ENCODE data around the gene CNN3.
A peak's percentile ranks its signal among the peaks of the same experiment; 100 is the strongest.

Gene CNN3

GRCh38 chr1:94866164-94866807, 60.6 kb downstream of the CNN3 start:
- ChIA-PET CTCF (interaction anchor here (6.5 to 7.8 kb wide), 2 partner anchors 13 to 174 kb away, joined by 60 to 97 read pairs; no protein-coding TSS in a partner anchor), POLR2A (interaction anchor here (1.7 kb wide), 1 partner anchor 12 kb away, joined by 4 read pairs; no protein-coding TSS in a partner anchor)
- no peak for TF ChIP-seq CTCF (IDR thresholded peaks at IDR 0.05; ENCODE audit: insufficient read depth, low read length, missing control alignments)
- H3K4me3 ChIP-seq (ENCODE audit: low read depth, low read length) = no peak overlapping the region
- peak; percentile 81 for DNase-seq (ENCODE audit: low read depth, low spot score)

GRCh38 chr1:94865360-94865759, 61.5 kb downstream of the CNN3 start:
- POLR2A ChIA-PET = interaction anchor here (0.8 to 1.7 kb wide), 4 partner anchors 10 to 60 kb away, joined by 3 to 4 read pairs (median 3); no protein-coding TSS in a partner anchor
- TF ChIP-seq CTCF (IDR thresholded peaks at IDR 0.05; ENCODE audit: insufficient read depth, low read length, missing control alignments) = no peak
- CTCF ChIA-PET = interaction anchor here (1.0 to 7.8 kb wide), 4 partner anchors 12 to 178 kb away, joined by 3 to 97 read pairs (median 35); no protein-coding TSS in a partner anchor
- no peak for DNase-seq (ENCODE audit: low read depth, low spot score)
- no peak overlapping the region for H3K4me3 ChIP-seq (ENCODE audit: low read depth, low read length)

- no peak overlapping the region for H3K4me3 ChIP-seq (ENCODE audit: low read depth, low read length)
- TF ChIP-seq CTCF (IDR thresholded peaks at IDR 0.05; ENCODE audit: insufficient read depth, low read length, missing control alignments) = no peak
- ChIA-PET CTCF (interaction anchor here (0.6 to 7.8 kb wide), 6 partner anchors 8 to 245 kb away, joined by 3 to 97 read pairs (median 11); no protein-coding TSS in a partner anchor), POLR2A (interaction anchor here (0.8 to 1.7 kb wide), 4 partner anchors 9 to 60 kb away, joined by 3 to 4 read pairs (median 3); no protein-coding TSS in a partner anchor)
- DNase-seq (ENCODE audit: low read depth, low spot score) = no peak
Observed at GRCh38 chr1:94864821-94865220, 62.1 kb downstream of the CNN3 start.

- POLR2A ChIA-PET = interaction anchor here (0.8 to 1.5 kb wide), 2 partner anchors 63 to 162 kb away, joined by 3 read pairs; partner anchors contain the start of gene CNN3
- no peak overlapping the region for H3K4me3 ChIP-seq (ENCODE audit: low read depth, low read length)
- CTCF ChIA-PET = interaction anchor here (1.1 to 7.8 kb wide), 5 partner anchors 9 to 179 kb away, joined by 3 to 97 read pairs (median 12); no protein-coding TSS in a partner anchor
- TF ChIP-seq CTCF (IDR thresholded peaks at IDR 0.05; ENCODE audit: insufficient read depth, low read length, missing control alignments) = no peak
- peak; percentile 74 for DNase-seq (ENCODE audit: low read depth, low spot score)
Observed at GRCh38 chr1:94863919-94864318, 63.0 kb downstream of the CNN3 start.

- ChIA-PET POLR2A (interaction anchor here (0.8 to 1.5 kb wide), 2 partner anchors 63 to 163 kb away, joined by 3 read pairs; partner anchors contain the start of gene CNN3), CTCF (interaction anchor here (1.1 to 7.8 kb wide), 5 partner anchors 10 to 180 kb away, joined by 3 to 97 read pairs (median 12); no protein-coding TSS in a partner anchor)
- DNase-seq (ENCODE audit: low read depth, low spot score) = no peak
- TF ChIP-seq CTCF (IDR thresholded peaks at IDR 0.05; ENCODE audit: insufficient read depth, low read length, missing control alignments) = no peak
- no peak overlapping the region for H3K4me3 ChIP-seq (ENCODE audit: low read depth, low read length)
Observed at GRCh38 chr1:94863297-94863911, 63.5 kb downstream of the CNN3 start.

- no peak for DNase-seq (ENCODE audit: low read depth, low spot score)
- ChIA-PET CTCF (interaction anchor here (2.4 to 7.8 kb wide), 4 partner anchors 10 to 181 kb away, joined by 10 to 97 read pairs (median 36); no protein-coding TSS in a partner anchor), POLR2A (interaction anchor here (1.5 kb wide), 1 partner anchor 64 kb away, joined by 3 read pairs; the partner anchor contains the start of gene CNN3)
- H3K4me3 ChIP-seq (ENCODE audit: low read depth, low read length) = no peak overlapping the region
- TF ChIP-seq CTCF (IDR thresholded peaks at IDR 0.05; ENCODE audit: insufficient read depth, low read length, missing control alignments) = no peak
Observed at GRCh38 chr1:94862718-94863117, 64.2 kb downstream of the CNN3 start.
